Transverse colon (tissue), 4 donors: ENCODE results near the gene NME3. TPM values are rescaled to one million over a fixed set of nuclear protein-coding genes. Genes with fewer than 3 reads are reported as not detected.
"Not testable (repeated sequence)": the region's sequence is repeated elsewhere in the genome, so short reads cannot be mapped to it uniquely, and the experiment has no call there.

Source experiments
- DNase-seq: peaks from one replicate; pipeline ENCODE4 v3.0.0-alpha.2; 2019
- H3K27ac ChIP-seq, 4 donors: fragments of 200-600 bp; sonication (generic); 2 replicates each; pipeline ENCODE4 v1.5.1; 2016 to 2018; ENCODE audit warnings: inconsistent platforms in 4 of 4
- H3K27me3 ChIP-seq: fragments of 200-600 bp; sonication (generic); 2 replicates; pipeline ENCODE4 v1.5.1; 2017; ENCODE audit warnings: inconsistent platforms
- H3K36me3 ChIP-seq, 4 donors: fragments of 200-600 bp; sonication (generic); 2 replicates each; pipeline ENCODE4 v1.5.1; 2017 to 2019; ENCODE audit warnings: inconsistent platforms in 4 of 4
- H3K4me1 ChIP-seq, 4 donors: fragments of 200-600 bp; sonication (generic); 2 replicates each; pipeline ENCODE4 v1.5.1; 2017 to 2020; ENCODE audit warnings: inconsistent platforms in 4 of 4
- H3K4me3 ChIP-seq, 4 donors: fragments of 200-600 bp; sonication (generic); 1 replicate in 1 of 4; 2 replicates in 3 of 4; pipeline versions ENCODE4 v1.5.1 to v1.6.1; 2017 to 2019; ENCODE audit warnings: inconsistent platforms in 4 of 4
- H3K9me3 ChIP-seq, 2 donors: fragments of 200-600 bp; sonication (generic); 2 replicates each; pipeline ENCODE4 v1.5.1; 2017 to 2019; ENCODE audit warnings: inconsistent platforms in 2 of 2
- EP300 ChIP-seq: sonication (generic); formaldehyde crosslinking; IDR thresholded peaks from one replicate; pipeline ENCODE4 v1.6.1; 2017; ENCODE audit warnings: antibody characterized with exemption, low read depth
- POLR2A ChIP-seq: fragments of 450-650 bp; IDR thresholded peaks from one replicate; pipeline ENCODE4 v1.6.1; 2016; ENCODE audit warnings: antibody characterized with exemption, mild to moderate bottlenecking, moderate library complexity
- POLR2AphosphoS5 ChIP-seq, 3 donors: sonication (generic); formaldehyde crosslinking; IDR thresholded peaks; one replicate each; pipeline ENCODE4 v1.6.1; 2016; ENCODE audit warnings: antibody characterized with exemption in 3 of 3
- WGBS, 2 donors: methylation state at CpG; one replicate each; pipeline ENCODE4 v1.1.5; 2018; ENCODE audit warnings: low coverage in 1 of 2; 5-methylcytosine and 5-hydroxymethylcytosine counted together
- in situ Hi-C, 4 donors: fragments of 200-750 bp; cut with MboI; loops; one replicate each; pipeline versions ENCODE4 v1.15.0 to v1.15.1; 2017; ENCODE audit warnings: low sequenced_read_pairs in 3 of 4, low pct_ligation_motif_present in 1 of 4, low pct_unique_long_range_greater_than_20kb in 1 of 4
- intact Hi-C: fragments of 100-400 bp; cut with DNase I; formaldehyde crosslinking; loops from one replicate; pipeline ENCODE4 v1.15.1; 2023; ENCODE audit warnings: low total_unique reads
- total RNA-seq, 4 donors: library from RNA; depleted of rRNA; stranded (reverse); fragments of >200 nt; gene quantifications; one replicate each; pipeline ENCODE4 v1.1.0, GENCODE V29; 2016
- TF ChIP-seq, protein P1 (sequence below), 5 experiments: fragments of 200-600 bp in 3 of 5; fragments of 450-650 bp in 2 of 5; sonication (generic) in 3 of 5; IDR thresholded peaks; 1 replicate in 2 of 5; 2 replicates in 3 of 5; pipeline ENCODE4 v1.5.1; 2016 to 2017; ENCODE audit warnings: antibody characterized with exemption in 5 of 5, inconsistent platforms in 3 of 5, mild to moderate bottlenecking in 2 of 5, moderate library complexity in 1 of 5

NME3 gene
- total RNA-seq, 4 donors from 2014 or later, result 116 to 286 (median 132) TPM

GRCh38 chr16:1734816-1735215 is 36.5 kb downstream of the NME3 start:
- no peaks in the 10 kb centered on the region for H3K36me3 ChIP-seq
- 96% methylated on average over 22 of the region's 22 CpGs; no CpG with 5 or more reads in 1 of the 2 donors for WGBS, 2 donors
- no peak for DNase-seq
- no peak for TF ChIP-seq POLR2AphosphoS5 (IDR thresholded peaks at IDR 0.05)
- no peak for TF ChIP-seq EP300
- TF ChIP-seq, protein P1, sequence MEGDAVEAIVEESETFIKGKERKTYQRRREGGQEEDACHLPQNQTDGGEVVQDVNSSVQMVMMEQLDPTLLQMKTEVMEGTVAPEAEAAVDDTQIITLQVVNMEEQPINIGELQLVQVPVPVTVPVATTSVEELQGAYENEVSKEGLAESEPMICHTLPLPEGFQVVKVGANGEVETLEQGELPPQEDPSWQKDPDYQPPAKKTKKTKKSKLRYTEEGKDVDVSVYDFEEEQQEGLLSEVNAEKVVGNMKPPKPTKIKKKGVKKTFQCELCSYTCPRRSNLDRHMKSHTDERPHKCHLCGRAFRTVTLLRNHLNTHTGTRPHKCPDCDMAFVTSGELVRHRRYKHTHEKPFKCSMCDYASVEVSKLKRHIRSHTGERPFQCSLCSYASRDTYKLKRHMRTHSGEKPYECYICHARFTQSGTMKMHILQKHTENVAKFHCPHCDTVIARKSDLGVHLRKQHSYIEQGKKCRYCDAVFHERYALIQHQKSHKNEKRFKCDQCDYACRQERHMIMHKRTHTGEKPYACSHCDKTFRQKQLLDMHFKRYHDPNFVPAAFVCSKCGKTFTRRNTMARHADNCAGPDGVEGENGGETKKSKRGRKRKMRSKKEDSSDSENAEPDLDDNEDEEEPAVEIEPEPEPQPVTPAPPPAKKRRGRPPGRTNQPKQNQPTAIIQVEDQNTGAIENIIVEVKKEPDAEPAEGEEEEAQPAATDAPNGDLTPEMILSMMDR (IDR thresholded peaks at IDR 0.05), result no peak
- TF ChIP-seq POLR2A, result no peak
- no peak overlapping the region for H3K27ac ChIP-seq
- no peak overlapping the region for H3K4me3 ChIP-seq
- no peaks in the 10 kb centered on the region for H3K27me3 ChIP-seq
- H3K4me1 ChIP-seq, result no peaks in the 10 kb centered on the region
- no peaks in the 10 kb centered on the region for H3K9me3 ChIP-seq
- intact Hi-C loops, result no loop called here
- in situ Hi-C loops, result no loop called here

DNA sequence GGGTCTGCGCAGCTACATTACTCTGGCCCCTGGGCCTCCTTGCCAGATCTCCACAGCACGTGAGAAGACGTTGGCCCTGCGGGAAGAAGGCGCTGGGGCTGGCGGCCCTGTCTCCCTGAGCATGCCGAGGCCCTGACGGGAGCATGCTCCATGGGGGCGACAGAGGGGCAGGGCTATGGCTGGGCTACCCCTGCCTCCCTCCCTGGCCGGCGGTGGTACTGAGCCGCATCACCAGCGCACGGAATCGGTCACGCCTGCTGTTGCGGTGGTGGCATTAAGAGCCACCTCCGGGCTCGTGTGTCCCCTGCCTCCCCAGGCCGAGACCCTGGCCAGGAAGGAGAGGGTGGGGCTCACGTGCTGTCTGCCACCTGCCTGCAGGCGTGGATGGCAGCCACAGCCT is 37.2 kb downstream of the NME3 start:
- intact Hi-C loops (no loop called here), in situ Hi-C loops (no loop called here)
- no peaks in the 10 kb centered on the region for H3K9me3 ChIP-seq
- no peaks in the 10 kb centered on the region for H3K27me3 ChIP-seq
- WGBS, 2 donors, result 93% methylated on average over 16 of the region's 22 CpGs; no CpG with 5 or more reads in 1 of the 2 donors
- H3K36me3 ChIP-seq, result no peaks in the 10 kb centered on the region
- H3K4me1 ChIP-seq, result no peaks in the 10 kb centered on the region
- no peak overlapping the region for H3K27ac ChIP-seq
- DNase-seq, result no peak
- TF ChIP-seq POLR2A (no peak), POLR2AphosphoS5 (IDR thresholded peaks at IDR 0.05) (no peak), EP300 (no peak)
- TF ChIP-seq, protein P1 (IDR thresholded peaks at IDR 0.05), result no peak
- H3K4me3 ChIP-seq, result no peak overlapping the region

- intact Hi-C loops, H3K4me1 ChIP-seq, H3K4me3 ChIP-seq, H3K36me3 ChIP-seq, H3K27me3 ChIP-seq, H3K27ac ChIP-seq, DNase-seq, H3K9me3 ChIP-seq, in situ Hi-C loops: not testable (repeated sequence)
- 90% methylated on average over 21 of the region's 21 CpGs; no CpG with 5 or more reads in 1 of the 2 donors for WGBS, 2 donors
Observed at GRCh38 chr16:1732551-1732987, 38.8 kb downstream of the NME3 start.

- 91% methylated on average over 7 of the region's 14 CpGs; no CpG with 5 or more reads in 1 of the 2 donors for WGBS, 2 donors
- Histone ChIP-seq H3K4me3 (no peak overlapping the region), H3K4me1 (no peaks in the 10 kb centered on the region), H3K27ac (no peak overlapping the region), H3K9me3 (no peaks in the 10 kb centered on the region), H3K36me3 (no peaks in the 10 kb centered on the region), H3K27me3 (no peaks in the 10 kb centered on the region)
- in situ Hi-C loops (no loop called here), intact Hi-C loops (no loop called here)
- TF ChIP-seq, protein P1 (IDR thresholded peaks at IDR 0.05), result no peak
- TF ChIP-seq POLR2AphosphoS5 (IDR thresholded peaks at IDR 0.05) (no peak), EP300 (no peak), POLR2A (no peak)
- DNase-seq, result no peak
Observed at GRCh38 chr16:1732071-1732470, 39.3 kb downstream of the NME3 start.

GRCh38 chr16:1731603-1732002 is 39.7 kb downstream of the NME3 start:
- intact Hi-C loops, result no loop called here
- in situ Hi-C loops, result no loop called here
- Histone ChIP-seq H3K4me3 (no peak overlapping the region), H3K36me3 (no peaks in the 10 kb centered on the region), H3K9me3 (no peaks in the 10 kb centered on the region), H3K27me3 (no peaks in the 10 kb centered on the region), H3K4me1 (no peaks in the 10 kb centered on the region), H3K27ac (no peak overlapping the region)
- TF ChIP-seq EP300 (no peak), POLR2AphosphoS5 (IDR thresholded peaks at IDR 0.05) (no peak), POLR2A (no peak)
- TF ChIP-seq, protein P1 (IDR thresholded peaks at IDR 0.05), result no peak
- DNase-seq, result no peak
- WGBS, 2 donors, result 77 to 100% methylated on average over 1 to 7 of the region's 7 CpGs
